Naive thymus-derived CD4-positive, alpha-beta T cell (primary cell): ENCODE results near the gene KIT. TPM values are rescaled to one million over a fixed set of nuclear protein-coding genes. Genes with fewer than 3 reads are reported as not detected.

Experiments used
- ATAC-seq: fragments of 150-1000 bp; cut with Tn5 transposase; 2 replicates; pipeline ENCODE4 v1.10.0; 2021; ENCODE audit warnings: mild to moderate bottlenecking, moderate library complexity
- CTCF ChIA-PET: fragments of 350-600 bp; sonication (Branson Sonifier 250); formaldehyde crosslinking; loops from one replicate; lab custom pipeline; 2021; ENCODE audit warnings: antibody characterized with exemption; lab: Charles Lee
- POLR2A ChIA-PET: fragments of 350-600 bp; sonication (Branson Sonifier 250); formaldehyde crosslinking; loops from one replicate; lab custom pipeline; 2021; ENCODE audit warnings: antibody characterized with exemption, inconsistent platforms; lab: Charles Lee
- DNase-seq, 9 donors: peaks; one replicate each; pipeline versions ENCODE4 v3.0.0 to v3.0.0-alpha.2; 2020 to 2022; ENCODE audit warnings: mixed read lengths in 1 of 9
- H3K27ac ChIP-seq: one replicate; pipeline ENCODE4 v1.7.0; 2013; ENCODE audit warnings: mild to moderate bottlenecking, low read depth, low read length, moderate library complexity
- H3K27me3 ChIP-seq, 2 donors: one replicate each; pipeline ENCODE4 v1.7.0; 2013; ENCODE audit warnings: low read length in 2 of 2, mild to moderate bottlenecking in 2 of 2, moderate library complexity in 2 of 2; ENCODE audit not compliant: control insufficient read depth in 2 of 2, insufficient read depth in 2 of 2
- H3K36me3 ChIP-seq, 3 experiments: 1 replicate in 2 of 3; 2 replicates in 1 of 3; pipeline ENCODE4 v1.7.0; 2013; ENCODE audit warnings: low read length in 3 of 3, mild to moderate bottlenecking in 3 of 3, moderate library complexity in 1 of 3; ENCODE audit not compliant: insufficient read depth in 3 of 3, control insufficient read depth in 2 of 3
- H3K4me1 ChIP-seq, 2 donors: one replicate each; pipeline ENCODE4 v1.7.0; 2013; ENCODE audit warnings: low read length in 2 of 2, mild to moderate bottlenecking in 2 of 2, moderate library complexity in 1 of 2; ENCODE audit not compliant: control insufficient read depth in 2 of 2, insufficient read depth in 2 of 2
- H3K4me3 ChIP-seq: 2 replicates; pipeline ENCODE4 v1.7.0; 2013; ENCODE audit warnings: mild to moderate bottlenecking, low read length
- H3K9me3 ChIP-seq, 3 experiments: 1 replicate in 2 of 3; 2 replicates in 1 of 3; pipeline ENCODE4 v1.7.0; 2013; ENCODE audit warnings: low read length in 3 of 3; ENCODE audit not compliant: control insufficient read depth in 2 of 3
- H3K27ac Mint-ChIP-seq, 9 donors: one replicate each; pipeline ENCODE4 v1.8.0; 2020 to 2022; ENCODE audit warnings: mixed read lengths in 9 of 9, mild to moderate bottlenecking in 8 of 9, moderate library complexity in 5 of 9, inconsistent platforms in 2 of 9
- H3K27me3 Mint-ChIP-seq, 5 donors: one replicate each; pipeline ENCODE4 v1.8.0; 2021 to 2022; ENCODE audit warnings: mixed read lengths in 5 of 5, mild to moderate bottlenecking in 1 of 5
- H3K36me3 Mint-ChIP-seq, 5 donors: one replicate each; pipeline ENCODE4 v1.8.0; 2020 to 2022; ENCODE audit warnings: mixed read lengths in 5 of 5, mild to moderate bottlenecking in 3 of 5, inconsistent platforms in 1 of 5
- H3K4me1 Mint-ChIP-seq, 7 donors: one replicate each; pipeline ENCODE4 v1.8.0; 2020 to 2022; ENCODE audit warnings: mixed read lengths in 7 of 7, mild to moderate bottlenecking in 3 of 7, inconsistent platforms in 1 of 7
- H3K4me3 Mint-ChIP-seq, 10 donors: one replicate each; pipeline ENCODE4 v1.8.0; 2020 to 2022; ENCODE audit warnings: mild to moderate bottlenecking in 10 of 10, mixed read lengths in 10 of 10, moderate library complexity in 6 of 10, inconsistent platforms in 2 of 10
- H3K9me3 Mint-ChIP-seq, 11 donors: one replicate each; pipeline ENCODE4 v1.8.0; 2020 to 2022; ENCODE audit warnings: mixed read lengths in 11 of 11, mild to moderate bottlenecking in 4 of 11, inconsistent platforms in 1 of 11, moderate library complexity in 1 of 11
- intact Hi-C, 2 donors: fragments of 100-400 bp; cut with micrococcal nuclease; formaldehyde crosslinking; loops; one replicate each; pipeline ENCODE4 v1.15.1; 2023
- polyA plus RNA-seq, 2 donors: library from polyadenylated mRNA; unstranded; fragments of 300-500 nt; fragmentation: Illumina TruSeq; gene quantifications; one replicate each; pipeline ENCODE4 v1.2.3, GENCODE V29; 2021
- total RNA-seq, 6 experiments: library from RNA in 5 of 6; stranded (reverse) in 5 of 6; gene quantifications; 1 replicate in 5 of 6; 2 replicates in 1 of 6; pipeline ENCODE4 v1.2.3 and lab custom pipeline; 2021 to 2026

The KIT gene
- total and polyA plus RNA-seq, 7 experiments from 2014 or later = 0.08 to 1.2 (median 0.16) TPM; not detected in 1

DNA sequence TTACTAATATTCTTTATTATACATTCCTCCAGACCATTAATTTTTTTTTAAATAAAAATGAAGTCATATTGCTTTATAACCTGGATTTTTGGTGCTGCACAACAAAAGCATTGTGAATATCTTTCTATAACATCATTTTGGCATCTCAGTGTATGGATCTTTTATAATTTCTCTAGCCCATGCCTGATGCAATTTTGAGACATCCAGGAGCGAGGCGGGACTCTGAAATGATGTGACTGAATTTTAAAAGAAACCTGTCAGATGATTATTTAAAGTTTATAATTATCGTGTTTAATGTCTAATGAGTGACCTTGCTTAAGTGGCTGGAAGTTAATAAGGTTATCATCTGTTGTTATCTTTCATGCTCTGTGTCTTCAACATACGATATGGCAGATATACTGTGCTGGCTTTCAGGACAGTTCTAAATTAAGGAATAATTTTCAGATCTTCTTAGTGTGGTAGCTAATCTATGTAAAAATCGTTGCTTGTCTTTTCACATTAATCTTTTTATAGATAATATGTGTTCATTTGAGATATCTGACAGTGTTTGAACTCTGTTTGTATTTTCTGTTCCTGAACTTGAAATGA is 58.8 kb downstream of the KIT start:
- intact Hi-C loops = no loop called here
- no peaks in the 10 kb centered on the region for H3K9me3 ChIP-seq
- no peak overlapping the region for H3K27ac Mint-ChIP-seq
- H3K4me3 Mint-ChIP-seq = no peak overlapping the region
- H3K4me3 ChIP-seq = no peak overlapping the region
- H3K27me3 ChIP-seq = no peaks in the 10 kb centered on the region
- no peaks in the 10 kb centered on the region for H3K36me3 ChIP-seq
- no peaks in the 10 kb centered on the region for H3K36me3 Mint-ChIP-seq
- H3K27ac ChIP-seq = no peak overlapping the region
- peaks cover 0 to 4% (median 0%) of the 10 kb centered on the region in 5 donors for H3K27me3 Mint-ChIP-seq
- no peaks in the 10 kb centered on the region for H3K9me3 Mint-ChIP-seq
- POLR2A ChIA-PET = no interaction called here
- ATAC-seq = no peak
- no peaks in the 10 kb centered on the region for H3K4me1 Mint-ChIP-seq
- CTCF ChIA-PET = no interaction called here
- H3K4me1 ChIP-seq = no peaks in the 10 kb centered on the region
- no peak for DNase-seq

DNA sequence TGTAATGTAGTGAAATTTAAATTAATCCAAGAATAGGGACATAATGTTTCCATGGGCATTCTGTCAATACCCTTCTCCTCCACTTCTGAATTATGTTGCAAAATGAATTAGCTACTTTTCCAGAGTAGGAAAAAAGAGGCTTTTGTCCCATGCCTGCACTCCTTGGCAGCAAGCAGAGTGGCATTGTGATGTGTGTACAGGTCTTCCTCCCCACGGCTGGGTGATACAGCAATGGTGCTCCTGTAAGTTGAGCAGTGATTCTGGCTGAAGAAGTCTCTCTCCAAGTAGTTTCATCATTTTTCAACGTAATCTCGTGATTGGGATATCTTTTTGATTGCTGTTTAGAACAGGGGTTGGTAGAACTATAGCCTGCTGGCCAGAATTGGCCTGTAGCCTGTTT is 59.9 kb downstream of the KIT start:
- POLR2A ChIA-PET = no interaction called here
- H3K27me3 ChIP-seq = no peaks in the 10 kb centered on the region
- no peaks in the 10 kb centered on the region for H3K9me3 ChIP-seq
- no peak overlapping the region for H3K4me3 ChIP-seq
- DNase-seq (no peak), ATAC-seq (no peak)
- no peaks in the 10 kb centered on the region for H3K4me1 ChIP-seq
- Mint-ChIP-seq H3K27ac (no peak overlapping the region), H3K9me3 (no peaks in the 10 kb centered on the region), H3K4me1 (no peaks in the 10 kb centered on the region), H3K36me3 (no peaks in the 10 kb centered on the region), H3K27me3 (no peaks in the 10 kb centered on the region), H3K4me3 (no peak overlapping the region)
- no peak overlapping the region for H3K27ac ChIP-seq
- no peaks in the 10 kb centered on the region for H3K36me3 ChIP-seq
- intact Hi-C loops = no loop called here
- CTCF ChIA-PET = interaction anchor here (0.6 kb wide), 1 partner anchor 245 kb away, joined by 3 read pairs; no protein-coding TSS in a partner anchor

DNA sequence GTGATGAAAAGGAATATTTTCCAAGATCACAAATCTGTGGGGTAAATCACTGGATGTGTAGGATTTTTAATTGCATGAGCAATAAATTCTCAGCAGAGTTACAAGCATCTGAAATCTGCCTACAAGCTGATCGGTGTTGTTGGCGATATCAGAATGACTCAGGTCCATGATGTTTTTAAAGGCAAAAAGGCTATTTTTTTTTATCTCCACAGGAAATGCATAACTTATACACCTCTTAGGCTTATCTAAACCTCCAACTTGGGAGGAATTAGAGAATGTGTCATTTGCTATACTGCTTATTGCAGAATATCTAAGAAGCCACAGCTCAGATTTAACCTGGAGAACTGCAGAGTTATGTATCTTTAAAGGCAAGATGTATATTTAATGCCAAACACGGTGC is 61.6 kb downstream of the KIT start:
- H3K36me3 ChIP-seq = no peaks in the 10 kb centered on the region
- H3K27me3 ChIP-seq = no peaks in the 10 kb centered on the region
- H3K4me1 ChIP-seq = no peaks in the 10 kb centered on the region
- Mint-ChIP-seq H3K9me3 (no peaks in the 10 kb centered on the region), H3K4me1 (no peaks in the 10 kb centered on the region), H3K4me3 (no peak overlapping the region), H3K27me3 (no peaks in the 10 kb centered on the region), H3K36me3 (no peaks in the 10 kb centered on the region), H3K27ac (no peak overlapping the region)
- H3K4me3 ChIP-seq = no peak overlapping the region
- CTCF ChIA-PET = no interaction called here
- POLR2A ChIA-PET = no interaction called here
- intact Hi-C loops = no loop called here
- no peaks in the 10 kb centered on the region for H3K9me3 ChIP-seq
- H3K27ac ChIP-seq = no peak overlapping the region
- DNase-seq (no peak), ATAC-seq (no peak)

DNA sequence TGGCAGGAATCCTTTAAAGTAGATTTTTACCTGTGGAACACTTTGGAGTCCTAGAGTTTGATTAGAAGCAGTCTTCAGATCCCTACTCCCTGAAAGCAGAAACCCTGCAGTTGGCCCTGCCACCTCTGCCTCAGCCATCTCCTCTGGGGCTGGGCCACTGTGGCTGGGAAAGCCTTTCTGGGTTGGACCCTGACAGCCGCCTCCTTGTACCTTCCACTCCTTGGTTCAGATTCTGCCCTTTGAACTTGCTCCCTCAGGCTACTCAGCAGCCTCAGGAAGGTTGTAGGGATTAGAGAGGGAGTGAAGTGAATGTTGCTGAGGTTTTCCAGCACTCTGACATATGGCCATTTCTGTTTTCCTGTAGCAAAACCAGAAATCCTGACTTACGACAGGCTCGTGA is 65.5 kb downstream of the KIT start:
- Histone ChIP-seq H3K27ac (no peak overlapping the region), H3K4me3 (no peak overlapping the region), H3K9me3 (no peaks in the 10 kb centered on the region), H3K27me3 (no peaks in the 10 kb centered on the region), H3K36me3 (no peaks in the 10 kb centered on the region), H3K4me1 (no peaks in the 10 kb centered on the region)
- no peak for DNase-seq
- Mint-ChIP-seq H3K4me3 (no peak overlapping the region), H3K27ac (no peak overlapping the region), H3K27me3 (peaks cover 0 to 2% (median 0%) of the 10 kb centered on the region in 5 donors), H3K4me1 (no peaks in the 10 kb centered on the region), H3K36me3 (no peaks in the 10 kb centered on the region), H3K9me3 (no peaks in the 10 kb centered on the region)
- no peak for ATAC-seq
- CTCF ChIA-PET = no interaction called here
- intact Hi-C loops = no loop called here
- POLR2A ChIA-PET = no interaction called here

DNA sequence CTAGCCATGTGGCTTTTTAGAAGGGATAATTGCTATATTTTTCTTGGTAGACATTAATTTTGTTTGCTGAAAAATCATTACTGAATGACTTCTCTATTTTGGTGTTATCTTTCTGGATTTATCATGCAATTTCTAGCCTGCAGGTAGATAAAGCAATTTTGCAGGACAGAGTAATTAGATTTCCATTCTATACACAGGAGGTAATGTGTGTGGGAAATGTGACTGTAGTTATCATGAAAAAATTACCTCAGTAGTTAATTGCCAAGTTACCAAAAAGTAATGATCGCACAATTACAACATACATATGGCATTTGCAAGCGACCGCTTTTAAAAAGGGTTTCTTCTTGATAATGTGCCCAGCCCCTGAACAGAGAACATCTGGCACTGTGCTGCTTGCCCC is 66.1 kb downstream of the KIT start:
- Histone ChIP-seq H3K27me3 (no peaks in the 10 kb centered on the region), H3K9me3 (no peaks in the 10 kb centered on the region), H3K4me1 (no peaks in the 10 kb centered on the region), H3K36me3 (no peaks in the 10 kb centered on the region), H3K4me3 (no peak overlapping the region), H3K27ac (no peak overlapping the region)
- Mint-ChIP-seq H3K27me3 (peaks cover 0 to 2% (median 0%) of the 10 kb centered on the region in 5 donors), H3K27ac (no peak overlapping the region), H3K36me3 (no peaks in the 10 kb centered on the region), H3K4me1 (no peaks in the 10 kb centered on the region), H3K4me3 (no peak overlapping the region), H3K9me3 (no peaks in the 10 kb centered on the region)
- no peak for ATAC-seq
- intact Hi-C loops = no loop called here
- ChIA-PET POLR2A (no interaction called here), CTCF (no interaction called here)
- DNase-seq = no peak

DNA sequence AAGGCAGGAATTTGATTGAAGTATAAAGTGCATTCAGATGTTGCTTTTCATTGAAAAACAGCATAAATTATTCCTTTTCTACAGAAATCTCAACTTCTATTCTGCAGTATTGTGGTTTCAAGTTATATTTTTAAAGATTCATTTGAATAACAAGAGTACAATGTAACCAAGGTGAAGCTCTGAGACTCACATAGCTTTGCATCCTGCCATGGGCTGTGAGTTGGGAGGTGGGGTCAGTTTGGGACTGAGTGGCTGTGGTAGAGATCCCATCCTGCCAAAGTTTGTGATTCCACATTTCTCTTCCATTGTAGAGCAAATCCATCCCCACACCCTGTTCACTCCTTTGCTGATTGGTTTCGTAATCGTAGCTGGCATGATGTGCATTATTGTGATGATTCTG is 69.2 kb downstream of the KIT start:
- POLR2A ChIA-PET = no interaction called here
- intact Hi-C loops = no loop called here
- H3K4me1 ChIP-seq = no peaks in the 10 kb centered on the region
- ATAC-seq = no peak
- Mint-ChIP-seq H3K27me3 (peaks cover 0 to 2% (median 0%) of the 10 kb centered on the region in 5 donors), H3K36me3 (no peaks in the 10 kb centered on the region), H3K27ac (no peak overlapping the region), H3K4me3 (no peak overlapping the region), H3K4me1 (peaks cover 0 to 1% (median 0%) of the 10 kb centered on the region in 7 donors), H3K9me3 (peaks cover 0 to 4% (median 0%) of the 10 kb centered on the region in 11 donors)
- no peak overlapping the region for H3K4me3 ChIP-seq
- H3K36me3 ChIP-seq = no peaks in the 10 kb centered on the region
- H3K9me3 ChIP-seq = no peaks in the 10 kb centered on the region
- DNase-seq = no peak
- H3K27me3 ChIP-seq = no peaks in the 10 kb centered on the region
- CTCF ChIA-PET = no interaction called here
- H3K27ac ChIP-seq = no peak overlapping the region

DNA sequence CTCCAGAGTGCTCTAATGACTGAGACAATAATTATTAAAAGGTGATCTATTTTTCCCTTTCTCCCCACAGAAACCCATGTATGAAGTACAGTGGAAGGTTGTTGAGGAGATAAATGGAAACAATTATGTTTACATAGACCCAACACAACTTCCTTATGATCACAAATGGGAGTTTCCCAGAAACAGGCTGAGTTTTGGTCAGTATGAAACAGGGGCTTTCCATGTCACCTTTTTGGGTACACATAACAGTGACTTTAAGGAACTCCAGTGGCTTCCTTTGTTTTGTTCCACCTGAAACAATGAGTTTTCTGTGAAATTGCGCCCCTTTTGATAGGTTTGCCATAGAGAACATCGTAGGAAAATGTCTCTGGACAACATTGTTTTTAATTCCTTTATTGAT is 69.6 kb downstream of the KIT start:
- no peaks in the 10 kb centered on the region for H3K4me1 ChIP-seq
- Mint-ChIP-seq H3K27ac (no peak overlapping the region), H3K9me3 (peaks cover 0 to 4% (median 0%) of the 10 kb centered on the region in 11 donors), H3K4me3 (no peak overlapping the region), H3K4me1 (peaks cover 0 to 1% (median 0%) of the 10 kb centered on the region in 7 donors), H3K27me3 (peaks cover 0 to 2% (median 0%) of the 10 kb centered on the region in 5 donors), H3K36me3 (no peaks in the 10 kb centered on the region)
- no peak overlapping the region for H3K4me3 ChIP-seq
- POLR2A ChIA-PET = no interaction called here
- H3K36me3 ChIP-seq = no peaks in the 10 kb centered on the region
- DNase-seq = no peak
- H3K27me3 ChIP-seq = no peaks in the 10 kb centered on the region
- intact Hi-C loops = no loop called here
- no peak overlapping the region for H3K27ac ChIP-seq
- CTCF ChIA-PET = no interaction called here
- no peak for ATAC-seq
- H3K9me3 ChIP-seq = no peaks in the 10 kb centered on the region
